Activated B cell treated with CpG ODN at 0.5 μM for 24 hours (primary cell): Measurements from ENCODE around the gene TIAM1. TPM values are rescaled to one million over a fixed set of nuclear protein-coding genes. Genes with fewer than 3 reads are reported as not detected.

ENCODE experiments used
- ATAC-seq: fragments of 200-7000 bp; cut with Tn5 transposase; one replicate; pipeline ENCODE4 v1.10.0; 2021; ENCODE audit warnings: low read depth, mild to moderate bottlenecking, moderate library complexity
- CTCF ChIA-PET: fragments of 350-600 bp; sonication (Branson Sonifier 250); formaldehyde crosslinking; loops from one replicate; lab custom pipeline; 2021; ENCODE audit warnings: antibody characterized with exemption; lab: Charles Lee
- POLR2A ChIA-PET: fragments of 350-600 bp; sonication (Branson Sonifier 250); formaldehyde crosslinking; loops from one replicate; lab custom pipeline; 2021; ENCODE audit warnings: antibody characterized with exemption; lab: Charles Lee
- DNase-seq: peaks from one replicate; pipeline ENCODE4 v3.0.0; 2022
- H3K27ac Mint-ChIP-seq: one replicate; pipeline ENCODE4 v1.8.0; 2020; ENCODE audit warnings: mixed read lengths
- H3K27me3 Mint-ChIP-seq: one replicate; pipeline ENCODE4 v1.8.0; 2021; ENCODE audit warnings: mixed read lengths
- H3K36me3 Mint-ChIP-seq: one replicate; pipeline ENCODE4 v1.8.0; 2021; ENCODE audit warnings: low read depth, mixed read lengths
- H3K4me1 Mint-ChIP-seq: one replicate; pipeline ENCODE4 v1.8.0; 2021; ENCODE audit warnings: mixed read lengths
- H3K4me3 Mint-ChIP-seq: one replicate; pipeline ENCODE4 v1.8.0; 2020; ENCODE audit warnings: mild to moderate bottlenecking, mixed read lengths
- H3K9me3 Mint-ChIP-seq: one replicate; pipeline ENCODE4 v1.8.0; 2020; ENCODE audit warnings: mixed read lengths
- intact Hi-C: fragments of 100-400 bp; cut with micrococcal nuclease; formaldehyde crosslinking; loops from one replicate; pipeline ENCODE4 v1.15.1; 2024
- total RNA-seq: library from RNA; stranded (reverse); gene quantifications from 2 replicates; pipeline ENCODE4 v1.2.3, GENCODE V29; 2022
- TF ChIP-seq, protein P1 (sequence below): fragments of 200-600 bp; IDR thresholded peaks from one replicate; pipeline ENCODE4 v1.8.0; 2022; ENCODE audit warnings: antibody characterized with exemption, mild to moderate bottlenecking

Gene TIAM1
- total RNA-seq, 1 donor from 2014 or later, result 0.84 TPM

DNA sequence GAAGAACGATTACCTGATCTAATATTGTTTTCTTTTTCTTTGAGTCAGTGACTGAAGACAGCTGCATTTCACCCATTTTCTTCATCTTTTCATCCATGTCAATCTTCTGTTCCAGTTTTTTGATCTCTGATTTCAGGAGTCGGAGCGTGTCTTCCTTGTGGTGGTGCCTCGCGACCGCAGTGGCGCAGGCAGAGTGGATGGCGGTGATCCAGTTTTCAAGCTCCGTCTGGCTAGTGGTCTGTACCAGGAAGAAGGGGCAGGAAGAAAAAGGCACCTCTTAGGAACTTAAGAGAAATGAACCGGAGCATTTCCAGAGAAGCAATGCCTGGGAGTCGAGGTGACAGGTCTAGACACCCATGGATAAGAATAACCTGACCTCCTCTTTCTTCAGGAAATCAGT is 118.3 kb downstream of the TIAM1 start:
- ATAC-seq (no peak), DNase-seq (no peak)
- intact Hi-C loops, result no loop called here
- Mint-ChIP-seq H3K27ac (no peak overlapping the region), H3K27me3 (no peaks in the 10 kb centered on the region), H3K36me3 (no peaks in the 10 kb centered on the region), H3K4me3 (no peak overlapping the region), H3K9me3 (no peaks in the 10 kb centered on the region), H3K4me1 (peaks cover 5% of the 10 kb centered on the region)
- POLR2A ChIA-PET, result no interaction called here
- TF ChIP-seq, protein P1, sequence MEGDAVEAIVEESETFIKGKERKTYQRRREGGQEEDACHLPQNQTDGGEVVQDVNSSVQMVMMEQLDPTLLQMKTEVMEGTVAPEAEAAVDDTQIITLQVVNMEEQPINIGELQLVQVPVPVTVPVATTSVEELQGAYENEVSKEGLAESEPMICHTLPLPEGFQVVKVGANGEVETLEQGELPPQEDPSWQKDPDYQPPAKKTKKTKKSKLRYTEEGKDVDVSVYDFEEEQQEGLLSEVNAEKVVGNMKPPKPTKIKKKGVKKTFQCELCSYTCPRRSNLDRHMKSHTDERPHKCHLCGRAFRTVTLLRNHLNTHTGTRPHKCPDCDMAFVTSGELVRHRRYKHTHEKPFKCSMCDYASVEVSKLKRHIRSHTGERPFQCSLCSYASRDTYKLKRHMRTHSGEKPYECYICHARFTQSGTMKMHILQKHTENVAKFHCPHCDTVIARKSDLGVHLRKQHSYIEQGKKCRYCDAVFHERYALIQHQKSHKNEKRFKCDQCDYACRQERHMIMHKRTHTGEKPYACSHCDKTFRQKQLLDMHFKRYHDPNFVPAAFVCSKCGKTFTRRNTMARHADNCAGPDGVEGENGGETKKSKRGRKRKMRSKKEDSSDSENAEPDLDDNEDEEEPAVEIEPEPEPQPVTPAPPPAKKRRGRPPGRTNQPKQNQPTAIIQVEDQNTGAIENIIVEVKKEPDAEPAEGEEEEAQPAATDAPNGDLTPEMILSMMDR, result no peak
- CTCF ChIA-PET, result no interaction called here

DNA sequence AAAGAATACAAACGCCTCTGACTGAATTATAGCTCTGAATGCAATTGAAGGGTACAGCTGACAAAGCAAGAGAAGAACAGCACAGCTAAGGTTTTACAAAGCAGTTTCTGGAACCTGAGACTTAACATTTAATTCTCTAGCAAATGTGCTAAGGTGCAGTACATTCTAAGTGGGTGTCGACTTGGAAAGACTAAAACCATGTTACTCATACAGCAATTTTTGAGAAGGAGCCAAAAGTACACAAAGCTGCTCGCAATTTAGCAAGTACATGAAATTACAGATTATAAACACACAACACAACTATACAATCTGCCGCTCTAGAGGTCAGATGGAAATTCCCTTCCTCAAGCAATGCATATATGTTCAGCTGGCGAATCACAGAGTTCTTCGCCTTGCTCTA is 121.9 kb downstream of the TIAM1 start:
- TF ChIP-seq, protein P1, result no peak
- ATAC-seq (no peak), DNase-seq (no peak)
- no peaks in the 10 kb centered on the region for H3K36me3 Mint-ChIP-seq
- H3K4me1 Mint-ChIP-seq, result peaks cover 5% of the 10 kb centered on the region
- no peaks in the 10 kb centered on the region for H3K27me3 Mint-ChIP-seq
- no peak overlapping the region for H3K4me3 Mint-ChIP-seq
- no peaks in the 10 kb centered on the region for H3K9me3 Mint-ChIP-seq
- ChIA-PET POLR2A (no interaction called here), CTCF (no interaction called here)
- intact Hi-C loops, result no loop called here
- no peak overlapping the region for H3K27ac Mint-ChIP-seq

DNA sequence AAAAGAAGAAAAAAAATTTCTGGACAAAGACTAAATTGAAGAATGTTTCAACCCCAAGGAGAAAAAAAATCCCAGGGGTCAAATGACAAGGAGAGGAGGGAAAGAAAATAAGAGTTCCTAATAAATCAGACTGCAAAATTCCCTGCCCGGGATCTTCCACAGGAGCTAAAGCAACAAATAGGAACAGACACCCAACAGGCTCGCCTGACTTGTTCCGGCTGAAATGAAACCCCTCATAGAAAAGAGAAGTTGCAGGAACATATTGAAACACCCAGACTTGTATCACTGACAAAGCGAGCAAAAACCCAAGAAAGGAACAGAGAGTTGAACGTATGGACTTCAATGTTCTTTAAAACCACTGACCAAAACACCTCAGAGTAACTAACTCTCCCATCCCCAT is 123.0 kb downstream of the TIAM1 start:
- Mint-ChIP-seq H3K27ac (no peak overlapping the region), H3K4me3 (no peak overlapping the region), H3K9me3 (no peaks in the 10 kb centered on the region), H3K4me1 (peaks cover 5% of the 10 kb centered on the region), H3K36me3 (no peaks in the 10 kb centered on the region), H3K27me3 (no peaks in the 10 kb centered on the region)
- TF ChIP-seq, protein P1, result no peak
- ChIA-PET CTCF (no interaction called here), POLR2A (no interaction called here)
- DNase-seq, result no peak
- ATAC-seq, result no peak
- intact Hi-C loops, result no loop called here

DNA sequence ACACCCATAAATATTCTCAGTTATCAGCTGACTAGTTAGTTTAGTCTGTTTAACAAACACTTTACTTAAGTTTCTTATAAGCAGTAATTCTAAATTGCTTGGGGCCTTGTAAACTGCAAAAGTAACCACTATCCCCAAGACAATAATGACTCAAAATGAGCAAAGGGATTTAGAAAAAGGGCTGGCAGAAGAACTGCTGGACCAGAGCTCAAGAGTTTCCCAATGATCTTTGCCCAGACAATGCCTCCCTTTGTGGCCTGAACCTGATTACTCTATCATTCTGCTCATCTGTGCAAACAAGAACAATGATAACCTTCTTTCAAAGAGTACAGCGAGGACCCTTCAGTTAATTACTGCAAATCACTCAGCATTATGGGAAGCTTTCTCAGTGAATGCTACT is 123.5 kb downstream of the TIAM1 start:
- peaks cover 5% of the 10 kb centered on the region for H3K4me1 Mint-ChIP-seq
- DNase-seq (no peak), ATAC-seq (no peak)
- H3K4me3 Mint-ChIP-seq, result no peak overlapping the region
- CTCF ChIA-PET, result no interaction called here
- H3K27me3 Mint-ChIP-seq, result no peaks in the 10 kb centered on the region
- POLR2A ChIA-PET, result no interaction called here
- H3K9me3 Mint-ChIP-seq, result no peaks in the 10 kb centered on the region
- no peaks in the 10 kb centered on the region for H3K36me3 Mint-ChIP-seq
- intact Hi-C loops, result no loop called here
- no peak overlapping the region for H3K27ac Mint-ChIP-seq
- TF ChIP-seq, protein P1, result no peak

DNA sequence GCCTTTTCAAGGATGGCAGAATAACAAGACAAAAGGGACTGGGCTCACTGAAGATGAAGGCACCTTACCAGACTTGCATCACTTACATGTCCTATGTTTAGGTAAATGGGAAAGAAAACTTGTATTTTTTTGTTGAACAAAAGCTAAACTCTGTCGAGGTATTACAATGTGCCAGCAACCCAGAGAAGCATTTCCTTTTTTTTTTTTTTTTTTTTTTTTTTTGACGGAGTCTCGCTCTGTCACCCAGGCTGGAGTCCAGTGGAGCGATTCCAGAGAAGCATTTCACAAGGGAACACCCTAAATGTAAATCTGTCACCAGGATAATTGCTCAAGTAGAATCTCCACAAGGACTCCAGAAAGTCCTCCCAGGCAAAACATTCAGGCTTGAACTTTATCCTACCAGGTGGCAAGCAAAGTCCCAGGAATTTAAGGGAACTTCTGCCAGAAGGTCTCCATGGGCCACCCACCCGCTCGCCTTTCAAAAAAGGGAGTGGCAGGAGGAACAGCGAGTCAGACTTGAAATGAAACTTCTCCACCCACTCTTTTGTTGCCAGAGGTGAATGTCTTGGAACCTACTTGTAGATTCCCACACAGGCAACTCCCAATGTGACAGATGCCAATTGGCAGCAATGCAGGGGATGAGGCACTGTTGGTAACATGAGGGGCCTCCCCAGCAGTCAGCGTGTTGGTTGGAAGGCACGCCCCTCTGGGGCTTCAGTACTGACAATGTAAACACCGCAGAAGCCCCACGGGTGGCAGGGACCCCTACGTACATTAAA is 125.0 kb downstream of the TIAM1 start:
- no peak overlapping the region for H3K27ac Mint-ChIP-seq
- ChIA-PET POLR2A (no interaction called here), CTCF (no interaction called here)
- TF ChIP-seq, protein P1, result no peak
- no peak for ATAC-seq
- no peaks in the 10 kb centered on the region for H3K9me3 Mint-ChIP-seq
- DNase-seq, result no peak
- peaks cover 5% of the 10 kb centered on the region for H3K4me1 Mint-ChIP-seq
- no peak overlapping the region for H3K4me3 Mint-ChIP-seq
- intact Hi-C loops, result no loop called here
- H3K27me3 Mint-ChIP-seq, result no peaks in the 10 kb centered on the region
- no peaks in the 10 kb centered on the region for H3K36me3 Mint-ChIP-seq
